Neural progenitor cell (in vitro differentiated cells): ENCODE measurements around the gene PRND. TPM values are rescaled to one million over a fixed set of nuclear protein-coding genes. Genes with fewer than 3 reads are reported as not detected.

Experiments used
- DNase-seq: peaks from one replicate; pipeline ENCODE4 v3.0.0-alpha.2; 2016; ENCODE audit warnings: low spot score
- H2AFZ ChIP-seq: fragments of 200-600 bp; sonication (generic); replicated peaks from 2 replicates; pipeline ENCODE4 v1.6.1; 2016; ENCODE audit warnings: antibody characterized with exemption
- H3F3A ChIP-seq: fragments of 200-600 bp; sonication (generic); 2 replicates; pipeline ENCODE4 v1.6.1; 2016; ENCODE audit warnings: antibody characterized with exemption, low read depth
- H3K27ac ChIP-seq: fragments of 200-600 bp; sonication (generic); 2 replicates; pipeline ENCODE4 v1.5.1; 2016; ENCODE audit warnings: mild to moderate bottlenecking
- H3K27me3 ChIP-seq: fragments of 200-600 bp; sonication (generic); 2 replicates; pipeline ENCODE4 v1.6.1; 2016; ENCODE audit warnings: mild to moderate bottlenecking, moderate library complexity
- H3K36me3 ChIP-seq: fragments of 200-600 bp; sonication (generic); 2 replicates; pipeline ENCODE4 v1.5.1; 2016
- H3K4me1 ChIP-seq: fragments of 200-600 bp; sonication (generic); 2 replicates; pipeline ENCODE4 v1.6.1; 2016; ENCODE audit warnings: mixed run types
- H3K4me2 ChIP-seq: fragments of 200-600 bp; sonication (generic); 2 replicates; pipeline ENCODE4 v1.6.1; 2016
- H3K4me3 ChIP-seq: fragments of 200-600 bp; sonication (generic); 2 replicates; pipeline ENCODE4 v1.5.1; 2016
- H3K79me2 ChIP-seq: fragments of 200-600 bp; sonication (generic); 2 replicates; pipeline ENCODE4 v1.6.1; 2016; ENCODE audit warnings: low read depth
- H3K9ac ChIP-seq: fragments of 200-600 bp; sonication (generic); 2 replicates; pipeline ENCODE4 v1.6.1; 2016
- H3K9me3 ChIP-seq: fragments of 200-600 bp; sonication (generic); 2 replicates; pipeline ENCODE4 v1.5.1; 2016; ENCODE audit warnings: low read depth
- H4K20me1 ChIP-seq: fragments of 200-600 bp; sonication (generic); 2 replicates; pipeline ENCODE4 v1.6.1; 2016; ENCODE audit warnings: low read depth
- H3K27ac Mint-ChIP-seq: 3 replicates; pipeline ENCODE4 v1.8.0; 2021; ENCODE audit warnings: mixed read lengths
- H3K27me3 Mint-ChIP-seq: 2 replicates; pipeline ENCODE4 v1.8.0; 2022; ENCODE audit warnings: low read depth, mild to moderate bottlenecking, inconsistent platforms, moderate library complexity, mixed read lengths; ENCODE audit not compliant: insufficient read depth
- H3K36me3 Mint-ChIP-seq: 3 replicates; pipeline ENCODE4 v1.8.0; 2021; ENCODE audit warnings: mixed read lengths
- H3K4me1 Mint-ChIP-seq: 3 replicates; pipeline ENCODE4 v1.8.0; 2021; ENCODE audit warnings: mixed read lengths
- H3K4me3 Mint-ChIP-seq: 3 replicates; pipeline ENCODE4 v1.8.0; 2021; ENCODE audit warnings: mild to moderate bottlenecking, moderate library complexity, mixed read lengths
- H3K9me3 Mint-ChIP-seq: 3 replicates; pipeline ENCODE4 v1.8.0; 2020; ENCODE audit warnings: mixed read lengths
- CTCF ChIP-seq: fragments of 200-600 bp; sonication (generic); IDR thresholded peaks from 2 replicates; pipeline ENCODE4 v1.5.1; 2017; ENCODE audit warnings: antibody characterized with exemption, mild to moderate bottlenecking
- EZH2 ChIP-seq: fragments of 200-600 bp; sonication (generic); IDR thresholded peaks from 2 replicates; pipeline ENCODE4 v1.6.1; 2017; ENCODE audit warnings: antibody characterized with exemption, mild to moderate bottlenecking, moderate library complexity
- EZH2phosphoT487 ChIP-seq: fragments of 200-600 bp; sonication (generic); IDR thresholded peaks from 2 replicates; pipeline ENCODE4 v1.6.1; 2017; ENCODE audit warnings: antibody characterized with exemption
- total RNA-seq: library from RNA; depleted of rRNA; stranded (reverse); fragments of >200 nt; gene quantifications from 2 replicates; pipeline ENCODE4 v1.2.3, GENCODE V29; 2015; ENCODE audit warnings: low replicate concordance

PRND gene
- total RNA-seq, 1 donor from 2014 or later: not detected

GRCh38 chr20:4714818-4715217 lies 6.9 kb upstream of the PRND start:
- no peak overlapping the region for H2AFZ ChIP-seq
- H3K9me3 ChIP-seq: no peaks in the 10 kb centered on the region
- H3F3A ChIP-seq: peaks cover 4% of the 10 kb centered on the region
- no peak overlapping the region for H3K4me3 ChIP-seq
- no peaks in the 10 kb centered on the region for H3K27me3 ChIP-seq
- Mint-ChIP-seq H3K9me3 (peaks cover 11% of the 10 kb centered on the region), H3K36me3 (no peaks in the 10 kb centered on the region), H3K4me1 (peaks cover 10% of the 10 kb centered on the region), H3K4me3 (no peak overlapping the region), H3K27me3 (peaks cover 2% of the 10 kb centered on the region), H3K27ac (no peak overlapping the region)
- no peaks in the 10 kb centered on the region for H4K20me1 ChIP-seq
- H3K4me1 ChIP-seq: peaks cover 4% of the 10 kb centered on the region
- no peak overlapping the region for H3K27ac ChIP-seq
- no peaks in the 10 kb centered on the region for H3K36me3 ChIP-seq
- no peak overlapping the region for H3K4me2 ChIP-seq
- no peaks in the 10 kb centered on the region for H3K79me2 ChIP-seq
- H3K9ac ChIP-seq: no peak overlapping the region
- DNase-seq: no peak
- TF ChIP-seq CTCF: no peak
- TF ChIP-seq EZH2: no peak
- no peak for TF ChIP-seq EZH2phosphoT487

GRCh38 chr20:4717816-4718570 lies 3.7 kb upstream of the PRND start:
- Mint-ChIP-seq H3K27me3 (peaks cover 2% of the 10 kb centered on the region), H3K36me3 (no peaks in the 10 kb centered on the region), H3K4me3 (no peak overlapping the region), H3K4me1 (peaks cover 37% of the 10 kb centered on the region), H3K9me3 (peaks cover 5% of the 10 kb centered on the region), H3K27ac (no peak overlapping the region)
- no peaks in the 10 kb centered on the region for H3K79me2 ChIP-seq
- H2AFZ ChIP-seq: no peak overlapping the region
- no peaks in the 10 kb centered on the region for H3K36me3 ChIP-seq
- H3K4me1 ChIP-seq: peaks cover 21% of the 10 kb centered on the region
- no peaks in the 10 kb centered on the region for H3K9me3 ChIP-seq
- H3K27ac ChIP-seq: no peak overlapping the region
- no peak for DNase-seq
- TF ChIP-seq EZH2phosphoT487: no peak
- TF ChIP-seq CTCF: no peak
- no peak for TF ChIP-seq EZH2
- H3K4me3 ChIP-seq: no peak overlapping the region
- no peak overlapping the region for H3K9ac ChIP-seq
- peaks cover 16% of the 10 kb centered on the region for H3F3A ChIP-seq
- H4K20me1 ChIP-seq: peaks cover 3% of the 10 kb centered on the region
- H3K4me2 ChIP-seq: no peak overlapping the region
- H3K27me3 ChIP-seq: no peaks in the 10 kb centered on the region

- Mint-ChIP-seq H3K27ac (no peak overlapping the region), H3K9me3 (peaks cover 5% of the 10 kb centered on the region), H3K36me3 (no peaks in the 10 kb centered on the region), H3K27me3 (peaks cover 5% of the 10 kb centered on the region), H3K4me3 (no peak overlapping the region), H3K4me1 (peaks cover 42% of the 10 kb centered on the region)
- H3K27ac ChIP-seq: no peak overlapping the region
- no peak overlapping the region for H3K4me3 ChIP-seq
- H3K36me3 ChIP-seq: no peaks in the 10 kb centered on the region
- TF ChIP-seq CTCF: no peak
- TF ChIP-seq EZH2phosphoT487: no peak
- TF ChIP-seq EZH2: no peak
- no peak for DNase-seq
- no peaks in the 10 kb centered on the region for H3K27me3 ChIP-seq
- H3K9ac ChIP-seq: no peak overlapping the region
- H4K20me1 ChIP-seq: peaks cover 3% of the 10 kb centered on the region
- H3F3A ChIP-seq: peaks cover 16% of the 10 kb centered on the region
- peaks cover 22% of the 10 kb centered on the region for H3K4me1 ChIP-seq
- no peak overlapping the region for H2AFZ ChIP-seq
- no peak overlapping the region for H3K4me2 ChIP-seq
- H3K9me3 ChIP-seq: no peaks in the 10 kb centered on the region
- no peaks in the 10 kb centered on the region for H3K79me2 ChIP-seq
Measured at GRCh38 chr20:4719190-4719589, 2.5 kb upstream of the PRND start.
